GM21515 (cell line): ENCODE data around the gene ARHGAP4.

ENCODE experiments used
- ATAC-seq: cut with Tn5 transposase; IDR thresholded peaks from one replicate; pipeline ENCODE4 v1.9.1; 2021; ENCODE audit not compliant: unreplicated experiment

ARHGAP4 gene

GRCh38 chrX:153870288-153870690 lies 55.8 kb downstream of the ARHGAP4 start:
- no peak for ATAC-seq

- ATAC-seq = no peak
Observed at GRCh38 chrX:153869473-153870287, 56.4 kb downstream of the ARHGAP4 start.

GRCh38 chrX:153868576-153869472 lies 57.2 kb downstream of the ARHGAP4 start:
- ATAC-seq = no peak

GRCh38 chrX:153867671-153868070 lies 58.4 kb downstream of the ARHGAP4 start:
- ATAC-seq = no peak

- no peak for ATAC-seq
Observed at GRCh38 chrX:153867139-153867538, 58.9 kb downstream of the ARHGAP4 start.

- no peak for ATAC-seq
Observed at GRCh38 chrX:153866302-153867019, 59.6 kb downstream of the ARHGAP4 start.

GRCh38 chrX:153865685-153866084 lies 60.4 kb downstream of the ARHGAP4 start:
- ATAC-seq = no peak

GRCh38 chrX:153865321-153865580 lies 60.8 kb downstream of the ARHGAP4 start:
- ATAC-seq = no peak

GRCh38 chrX:153864561-153865320 lies 61.3 kb downstream of the ARHGAP4 start:
- ATAC-seq = no peak

- no peak for ATAC-seq
Observed at GRCh38 chrX:153864101-153864500, 62.0 kb downstream of the ARHGAP4 start.

- no peak for ATAC-seq
Observed at GRCh38 chrX:153863251-153863991, 62.6 kb downstream of the ARHGAP4 start.

GRCh38 chrX:153862369-153863250 lies 63.5 kb downstream of the ARHGAP4 start:
- ATAC-seq = no peak

GRCh38 chrX:153861733-153862310 lies 64.2 kb downstream of the ARHGAP4 start:
- ATAC-seq = no peak

- ATAC-seq = no peak
Observed at GRCh38 chrX:153861151-153861550, 64.9 kb downstream of the ARHGAP4 start.
